ENCODE results near the gene ETS1.
A peak's percentile ranks its signal among the peaks of the same experiment; 100 is the strongest.

ETS1 gene

GRCh38 chr11:128619007-128619406 lies 31.6 kb upstream of the ETS1 start:
- DNase-seq: no peak

- DNase-seq: no peak
Measured at GRCh38 chr11:128618603-128619002, 31.2 kb upstream of the ETS1 start.

- no peak for DNase-seq
Measured at GRCh38 chr11:128616161-128616560, 28.8 kb upstream of the ETS1 start.

- no peak for DNase-seq
Measured at GRCh38 chr11:128615612-128616011, 28.3 kb upstream of the ETS1 start.

- no peak for DNase-seq
Measured at GRCh38 chr11:128615076-128615475, 27.7 kb upstream of the ETS1 start.

- DNase-seq: no peak
Measured at GRCh38 chr11:128614026-128614425, 26.7 kb upstream of the ETS1 start.

- DNase-seq: no peak
Measured at GRCh38 chr11:128613300-128613995, 26.1 kb upstream of the ETS1 start.

- DNase-seq: peak; percentile 72
Measured at GRCh38 chr11:128610721-128611617, 23.6 kb upstream of the ETS1 start.

- no peak for DNase-seq
Measured at GRCh38 chr11:128609785-128610184, 22.4 kb upstream of the ETS1 start.

- no peak for DNase-seq
Measured at GRCh38 chr11:128608746-128609407, 21.5 kb upstream of the ETS1 start.

- DNase-seq: no peak
Measured at GRCh38 chr11:128607819-128608218, 20.5 kb upstream of the ETS1 start.

GRCh38 chr11:128604723-128605122 lies 17.4 kb upstream of the ETS1 start:
- DNase-seq: no peak

GRCh38 chr11:128603752-128604414 lies 16.5 kb upstream of the ETS1 start:
- no peak for DNase-seq

GRCh38 chr11:128603003-128603696 lies 15.8 kb upstream of the ETS1 start:
- DNase-seq: no peak

- DNase-seq: no peak
Measured at GRCh38 chr11:128599729-128600128, 12.4 kb upstream of the ETS1 start.

GRCh38 chr11:128598506-128599150 lies 11.3 kb upstream of the ETS1 start:
- DNase-seq: no peak

- DNase-seq: no peak
Measured at GRCh38 chr11:128598096-128598495, 10.7 kb upstream of the ETS1 start.

- no peak for DNase-seq
Measured at GRCh38 chr11:128597209-128597608, 9.9 kb upstream of the ETS1 start.

GRCh38 chr11:128596250-128596649 lies 8.9 kb upstream of the ETS1 start:
- DNase-seq: no peak

- DNase-seq: no peak
Measured at GRCh38 chr11:128595775-128596174, 8.4 kb upstream of the ETS1 start.

- no peak for DNase-seq
Measured at GRCh38 chr11:128595221-128595620, 7.9 kb upstream of the ETS1 start.

GRCh38 chr11:128594226-128594625 lies 6.9 kb upstream of the ETS1 start:
- DNase-seq: no peak
